ENCODE results near the gene SRSF7.
"Not testable (repeated sequence)": the region's sequence is repeated elsewhere in the genome, so short reads cannot be mapped to it uniquely, and the experiment has no call there.

Gene SRSF7

DNA sequence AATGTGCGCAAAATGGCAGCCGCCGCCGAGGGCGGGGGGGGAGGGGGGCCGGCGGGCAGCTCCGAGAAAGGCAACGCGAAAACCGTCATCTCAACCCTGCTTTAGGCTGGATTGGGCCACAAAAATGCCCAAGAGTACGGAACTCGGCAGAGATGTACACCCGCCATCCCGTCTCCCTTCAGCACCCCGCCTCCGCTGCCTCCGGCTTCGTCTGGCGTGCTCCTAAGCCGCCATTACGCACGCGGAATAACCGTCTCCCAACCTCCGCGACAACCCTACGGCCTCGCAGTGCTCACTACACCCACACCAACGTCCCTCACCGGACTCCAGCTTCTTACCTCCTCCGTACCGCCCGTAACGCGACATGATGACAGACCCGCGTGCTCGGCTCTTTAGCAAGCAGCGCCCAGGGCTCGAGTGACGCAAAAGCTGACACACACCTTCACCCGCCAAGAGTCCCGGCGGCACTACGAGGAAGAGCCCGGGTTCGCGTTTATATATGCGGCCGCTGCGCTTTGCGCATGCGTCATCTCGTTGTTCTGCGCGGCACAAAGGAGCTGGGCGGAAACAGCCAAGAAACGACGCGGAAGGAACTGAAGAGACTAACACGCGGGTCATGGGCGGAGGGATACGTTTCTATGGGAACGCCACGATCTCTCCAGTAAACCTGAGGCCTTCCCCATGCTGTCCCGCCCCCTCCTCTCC is at the start of gene SRSF7:
Gene SRSF7 (minus strand): TSS at position 471 of the 705 bp plus-strand sequence. CDS start 105 bp downstream, at position 366.
- peak; percentile 97 for DNase-seq

DNA sequence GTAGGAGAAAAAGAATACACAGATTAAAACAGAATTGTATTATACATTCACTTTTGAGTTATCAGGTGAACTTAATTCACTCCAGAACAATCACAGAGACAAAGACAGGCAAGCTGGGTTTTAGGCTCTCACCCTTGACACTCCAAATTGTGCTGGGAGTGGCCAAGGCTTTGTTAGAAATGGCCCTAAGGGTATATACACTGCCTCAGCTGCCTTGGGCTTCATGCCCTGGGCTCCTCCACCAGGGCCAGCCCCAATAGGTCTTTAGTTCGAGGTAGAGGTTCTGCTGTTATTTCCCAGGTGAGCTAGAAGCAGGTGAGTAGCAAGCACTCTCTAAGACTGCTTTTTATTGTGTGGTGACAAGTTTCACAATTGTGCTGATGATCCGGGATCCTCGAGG is 46.8 kb upstream of the SRSF7 start:
- no peak for DNase-seq

DNA sequence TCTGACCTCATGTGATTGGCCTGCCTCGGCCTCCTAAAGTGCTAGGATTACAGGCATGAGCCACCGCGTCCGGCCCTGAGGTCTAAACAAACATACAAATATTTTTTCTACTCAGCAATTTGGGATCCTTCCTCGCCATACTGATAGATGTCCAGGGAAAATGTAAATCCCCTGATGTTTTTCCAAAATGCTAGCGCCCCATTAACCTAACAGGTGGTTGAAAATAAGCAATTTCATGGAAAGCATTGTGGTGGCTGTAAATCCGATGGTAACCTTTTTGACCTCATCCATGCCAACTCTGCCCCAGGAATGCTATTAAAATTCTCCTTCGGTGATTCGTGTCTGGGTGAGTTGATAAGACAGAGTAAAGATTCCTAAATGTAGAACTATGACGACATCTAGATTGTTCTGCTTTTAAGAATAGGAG is 46.1 kb upstream of the SRSF7 start:
- DNase-seq, result no peak

DNA sequence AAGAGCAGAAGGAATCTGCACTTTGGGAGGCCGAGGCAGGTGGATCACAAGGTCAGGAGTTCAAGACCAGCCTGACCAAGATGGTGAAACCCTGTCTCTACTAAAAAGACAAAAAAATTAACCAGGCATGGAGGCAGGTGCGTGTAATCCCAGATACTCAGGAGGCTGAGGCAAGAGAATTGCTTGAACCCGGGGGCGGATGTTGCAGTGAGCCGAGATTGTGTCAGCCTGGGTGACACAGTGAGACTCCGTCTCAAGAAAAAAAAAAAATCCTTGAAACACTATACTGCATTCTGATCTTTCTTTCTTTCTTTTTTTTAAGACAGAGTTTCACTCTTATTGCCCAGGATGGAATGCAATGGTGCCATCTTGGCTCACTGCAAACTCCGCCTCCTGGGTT is 43.9 kb upstream of the SRSF7 start:
- DNase-seq, result not testable (repeated sequence)

DNA sequence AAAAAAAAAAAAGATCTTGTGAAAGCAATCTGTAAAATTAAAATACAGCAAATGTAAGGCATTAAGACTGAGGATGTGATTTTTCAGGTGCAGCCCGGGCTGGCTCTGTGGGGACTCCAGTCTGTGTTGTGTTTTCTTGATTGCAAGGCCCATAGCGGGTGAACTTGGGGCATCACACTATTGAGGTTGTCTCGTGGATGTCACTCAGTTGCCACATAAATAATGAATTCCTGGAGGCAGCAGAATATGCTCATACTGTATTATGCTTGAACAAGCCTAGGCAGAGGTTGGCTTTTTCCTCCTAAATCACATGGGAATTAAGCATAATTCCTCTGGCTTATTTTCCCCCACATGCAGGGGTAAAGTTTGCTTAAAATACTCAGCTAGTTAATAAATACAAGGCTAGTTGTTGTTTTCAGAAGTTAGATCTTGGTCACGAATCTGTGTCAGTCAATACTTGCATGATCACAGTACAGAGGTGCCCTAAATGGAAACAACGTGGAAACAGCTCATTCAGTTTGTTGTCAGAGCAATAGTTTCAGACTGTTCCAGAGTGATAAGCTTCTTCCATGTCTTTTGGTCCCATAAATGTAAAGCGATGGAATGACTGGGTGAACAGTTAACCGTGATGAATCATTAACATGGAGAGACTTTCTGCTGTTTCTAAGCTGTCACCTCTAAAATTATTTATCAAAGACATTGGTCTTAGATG is 43.2 kb upstream of the SRSF7 start:
- DNase-seq, result no peak

DNA sequence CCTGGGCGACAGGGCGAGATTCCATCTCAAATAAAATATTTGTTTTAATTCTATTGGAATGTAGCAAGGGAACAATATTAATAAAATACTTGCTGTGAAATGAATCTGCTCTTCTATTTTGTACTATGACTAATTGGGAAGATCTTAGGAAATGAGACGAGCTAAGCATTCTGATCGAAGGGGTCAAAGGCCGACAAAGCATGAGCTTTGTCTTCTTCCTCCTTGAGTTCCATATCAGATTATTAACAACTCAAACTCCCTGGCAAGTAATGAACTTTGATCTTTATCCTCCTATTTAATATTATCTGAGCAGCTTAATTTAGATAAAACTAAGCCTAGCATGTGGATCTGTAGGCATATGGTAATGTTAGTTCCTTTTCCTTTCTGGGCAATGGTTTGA is 42.4 kb upstream of the SRSF7 start:
- no peak for DNase-seq

DNA sequence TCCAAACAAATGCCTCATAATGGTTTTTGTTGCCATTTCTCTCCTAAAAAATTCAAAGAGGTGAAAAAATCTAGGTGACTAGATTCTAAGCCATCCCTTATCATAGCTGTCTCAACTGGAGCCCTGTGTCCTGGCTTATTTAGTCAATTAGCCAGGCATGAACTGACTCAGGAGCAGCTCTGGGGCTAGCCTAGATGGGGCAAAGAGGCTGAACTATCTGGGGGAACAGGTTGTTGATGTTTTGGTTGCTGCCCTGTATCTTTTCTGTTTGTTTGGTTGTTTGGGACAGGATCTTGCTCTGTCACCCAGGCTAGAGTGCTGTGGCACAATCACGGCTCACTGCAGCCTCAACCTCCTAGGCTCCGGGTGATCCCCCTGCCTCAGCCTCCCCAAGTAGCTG is 41.6 kb upstream of the SRSF7 start:
- no peak for DNase-seq

DNA sequence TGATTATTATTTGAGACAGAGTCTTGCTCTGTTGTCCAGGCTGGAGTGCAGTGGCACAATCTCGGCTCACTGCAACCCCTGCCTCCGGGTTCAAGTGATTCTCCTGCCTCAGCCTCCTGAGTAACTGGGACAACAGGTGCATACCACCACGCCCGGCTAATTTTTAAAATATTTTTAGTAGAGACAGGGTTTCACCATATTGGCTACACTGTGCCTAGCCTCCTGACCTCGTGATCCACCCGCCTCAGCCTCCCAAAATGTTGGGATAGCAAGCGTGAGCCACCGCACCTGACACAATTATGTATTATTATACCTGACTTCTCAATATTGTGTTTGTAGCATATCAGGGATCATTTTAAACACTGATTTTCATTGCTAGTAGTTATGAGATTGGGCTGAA is 41.2 kb upstream of the SRSF7 start:
- not testable (repeated sequence) for DNase-seq

DNA sequence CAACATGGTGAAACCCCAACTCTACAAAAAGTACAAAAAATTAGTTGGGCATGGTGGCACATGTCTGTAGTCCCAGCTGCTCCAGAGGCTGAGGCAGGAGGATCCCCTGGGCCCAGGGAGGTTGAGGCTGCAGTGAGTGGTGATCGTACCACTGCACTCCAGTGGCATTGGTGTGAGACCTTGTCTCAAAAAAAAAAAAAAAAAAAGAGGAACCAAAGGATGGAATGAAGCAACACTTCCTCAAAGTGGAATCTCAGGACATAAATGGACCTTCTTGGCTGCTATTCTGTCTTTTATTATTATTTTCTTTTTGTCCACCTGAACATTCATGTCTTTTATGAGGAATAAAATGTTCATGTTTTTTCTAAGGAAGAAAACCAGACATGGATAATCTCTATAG is 40.6 kb upstream of the SRSF7 start:
- no peak for DNase-seq

DNA sequence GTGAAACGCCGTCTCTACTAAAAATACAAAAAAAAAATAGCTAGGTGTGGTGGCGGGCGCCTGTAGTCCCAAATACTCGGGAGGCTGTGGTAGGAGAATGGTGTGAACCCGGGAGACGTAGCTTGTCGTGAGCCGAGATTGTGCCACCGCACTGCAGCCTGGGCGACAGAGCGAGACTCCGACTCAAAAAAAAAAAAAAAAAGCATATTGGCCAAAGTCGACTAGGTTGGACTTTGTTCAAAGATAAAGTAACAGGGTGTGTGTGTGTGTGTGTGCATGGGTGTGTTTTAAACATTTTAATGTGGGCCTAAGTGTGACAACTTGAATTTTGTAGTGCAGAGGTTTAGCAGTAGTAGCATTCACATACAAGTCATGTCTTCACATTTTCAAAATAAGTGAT is 38.5 kb upstream of the SRSF7 start:
- no peak for DNase-seq

DNA sequence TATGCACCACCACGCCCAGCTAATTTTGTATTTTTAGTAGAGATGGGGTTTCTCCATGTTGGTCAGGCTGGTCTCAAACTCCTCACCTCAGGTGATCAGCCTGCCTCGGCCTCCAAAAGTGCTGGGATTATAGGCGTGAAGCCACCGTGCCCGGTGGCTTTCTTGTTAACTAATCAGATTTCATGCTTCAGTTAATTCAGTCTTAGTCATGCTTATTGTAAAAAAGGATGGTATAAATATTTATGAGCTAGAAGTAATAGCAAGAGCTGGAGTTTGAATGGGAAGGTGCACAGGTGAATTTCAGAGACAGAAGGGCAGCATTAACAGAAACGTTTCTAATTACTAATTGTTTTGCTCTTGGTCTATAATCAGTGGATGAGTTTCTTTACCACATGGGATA is 37.1 kb upstream of the SRSF7 start:
- DNase-seq, result no peak

DNA sequence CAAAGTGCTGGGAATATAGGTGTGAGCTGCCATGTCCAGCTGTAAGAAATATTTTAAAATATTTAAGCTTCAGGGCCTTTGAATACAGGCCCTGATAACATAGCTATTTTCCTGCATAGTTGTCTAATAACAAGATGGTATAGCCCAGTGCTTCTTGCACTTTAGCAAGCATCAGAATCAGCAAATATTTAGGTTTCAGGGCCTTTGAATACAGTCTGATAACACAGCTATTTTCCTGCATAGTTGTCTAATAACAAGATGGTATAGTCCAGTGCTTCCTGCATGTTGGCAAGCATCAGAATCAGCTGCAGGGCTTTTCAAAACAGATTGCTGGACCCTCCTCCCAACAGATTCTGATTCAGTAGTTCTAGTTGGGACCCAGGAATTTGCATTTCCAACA is 32.4 kb upstream of the SRSF7 start:
- no peak for DNase-seq

DNA sequence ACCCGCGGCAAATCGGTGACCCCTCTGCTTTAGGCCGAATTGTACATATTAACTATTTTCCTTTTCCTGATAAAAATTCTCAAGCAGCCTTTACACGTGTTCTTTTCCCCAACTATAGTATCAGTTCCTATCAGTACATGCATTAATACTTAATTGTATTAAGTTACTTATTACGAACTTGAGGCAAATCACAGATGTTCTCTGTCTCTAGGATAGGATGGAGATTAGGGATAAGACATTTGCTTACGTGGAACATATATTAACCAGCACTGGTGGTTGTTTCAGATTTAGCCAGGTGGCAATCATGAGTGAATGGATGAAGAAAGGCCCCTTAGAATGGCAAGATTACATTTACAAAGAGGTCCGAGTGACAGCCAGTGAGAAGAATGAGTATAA is 27.5 kb upstream of the SRSF7 start:
- DNase-seq, result no peak

DNA sequence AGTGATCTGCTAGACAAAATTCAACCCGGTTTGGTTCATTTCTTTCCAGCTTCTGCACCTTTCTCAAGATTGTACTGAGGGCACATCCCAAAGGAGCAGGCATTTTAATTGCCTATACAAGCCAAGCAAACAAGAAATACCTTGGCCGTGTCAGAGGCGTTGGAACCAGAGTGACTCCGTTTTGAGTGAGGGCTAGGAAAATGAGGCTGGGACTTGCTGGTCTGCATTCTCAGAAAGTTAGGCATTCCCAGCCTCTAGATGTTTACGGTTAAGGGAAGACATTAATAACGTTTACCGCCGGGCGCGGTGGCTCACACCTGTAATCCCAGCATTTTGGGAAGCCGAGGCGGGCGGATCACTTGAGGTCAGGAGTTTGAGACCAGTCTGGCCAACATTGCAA is 25.4 kb upstream of the SRSF7 start:
- DNase-seq, result no peak

DNA sequence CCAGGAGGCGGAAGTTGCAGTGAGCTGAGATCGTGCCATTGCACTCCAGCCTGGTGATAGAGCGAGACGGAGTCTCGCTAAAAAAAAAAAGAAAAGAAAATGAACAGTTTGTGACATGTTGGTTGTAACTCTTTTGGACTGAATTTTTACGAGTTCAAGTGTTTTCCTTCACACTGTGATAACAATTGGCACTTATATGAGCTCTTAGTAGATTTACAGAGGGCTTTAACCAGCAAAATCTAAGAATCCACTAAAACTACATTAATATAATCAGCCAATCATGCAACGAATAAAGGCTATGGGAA is 24.7 kb upstream of the SRSF7 start:
- DNase-seq, result no peak

DNA sequence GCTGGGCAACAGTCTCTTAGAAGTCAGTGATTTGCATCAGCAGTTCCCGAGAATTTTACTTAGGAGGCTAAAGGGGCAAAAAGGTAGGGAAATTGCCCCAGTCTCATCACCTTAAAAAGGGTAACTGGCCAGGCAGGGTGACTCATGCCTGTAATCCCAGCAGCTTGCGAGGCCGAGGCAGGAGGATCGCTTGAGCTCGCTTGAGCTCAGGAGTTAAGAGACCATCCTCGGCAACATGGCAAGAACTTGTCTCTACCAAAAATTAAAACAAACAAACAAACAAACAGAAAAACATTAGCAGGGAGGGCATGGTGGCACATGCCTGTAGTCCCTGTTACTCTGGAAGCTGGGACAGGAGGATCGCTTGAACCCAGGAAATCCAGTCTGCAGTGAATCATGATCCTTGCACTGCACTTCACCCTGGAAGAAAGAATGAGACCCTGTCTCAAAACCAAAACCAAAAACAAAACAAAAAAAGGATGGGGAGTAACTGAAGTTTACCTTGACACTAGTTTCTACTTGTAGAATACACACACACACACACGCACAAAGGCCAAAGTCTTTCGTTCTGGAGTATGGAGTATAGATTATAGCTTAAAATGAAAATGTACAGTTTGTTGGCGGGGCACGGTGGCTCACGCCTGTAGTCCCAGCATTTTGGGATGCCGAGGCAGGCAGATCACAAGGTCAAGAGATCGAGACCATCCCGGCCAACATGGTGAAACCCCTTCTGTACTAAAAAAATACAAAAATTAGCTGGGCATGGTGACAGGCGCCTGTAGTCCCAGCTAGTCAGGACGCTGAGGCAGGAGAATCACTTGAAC is 24.1 kb upstream of the SRSF7 start:
- DNase-seq, result no peak

DNA sequence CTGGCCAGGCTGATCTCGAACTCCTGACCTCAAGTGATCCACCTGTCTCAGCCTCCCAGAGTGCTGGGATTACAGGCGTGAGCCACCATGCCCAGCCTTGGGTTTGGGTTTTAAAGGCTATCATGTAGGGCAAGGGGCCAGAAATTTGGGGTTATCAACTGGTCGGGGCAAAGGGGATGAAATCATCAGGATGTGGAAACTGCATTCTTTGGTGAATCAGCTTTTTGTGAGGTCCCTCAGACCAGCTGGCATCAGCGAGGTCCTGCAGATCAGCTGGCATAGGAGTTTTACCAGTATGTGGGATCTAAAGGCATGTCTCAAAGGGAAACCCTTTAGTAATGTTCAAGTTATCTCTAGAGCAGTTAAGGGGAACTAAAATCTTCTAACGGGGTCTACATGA is 20.5 kb upstream of the SRSF7 start:
- no peak for DNase-seq

DNA sequence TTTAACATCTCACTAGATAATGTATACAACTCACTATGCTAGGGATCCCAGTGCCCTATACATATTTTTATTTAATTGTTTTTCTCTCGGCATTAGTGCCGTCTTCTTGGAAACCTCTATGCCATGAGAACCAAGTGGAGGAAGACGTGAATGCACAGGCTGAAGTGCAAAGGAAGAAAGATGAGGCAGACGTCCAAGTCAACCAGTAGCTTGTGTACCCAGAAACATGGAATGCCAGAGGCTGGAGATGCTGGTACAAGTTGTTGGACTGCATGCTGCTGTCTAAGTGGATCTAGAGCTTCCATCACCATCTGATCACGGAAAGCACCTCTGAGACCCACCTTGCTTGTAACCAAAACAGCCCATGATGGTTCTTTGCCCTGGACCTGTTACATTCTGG is 14.4 kb upstream of the SRSF7 start:
- DNase-seq, result no peak

DNA sequence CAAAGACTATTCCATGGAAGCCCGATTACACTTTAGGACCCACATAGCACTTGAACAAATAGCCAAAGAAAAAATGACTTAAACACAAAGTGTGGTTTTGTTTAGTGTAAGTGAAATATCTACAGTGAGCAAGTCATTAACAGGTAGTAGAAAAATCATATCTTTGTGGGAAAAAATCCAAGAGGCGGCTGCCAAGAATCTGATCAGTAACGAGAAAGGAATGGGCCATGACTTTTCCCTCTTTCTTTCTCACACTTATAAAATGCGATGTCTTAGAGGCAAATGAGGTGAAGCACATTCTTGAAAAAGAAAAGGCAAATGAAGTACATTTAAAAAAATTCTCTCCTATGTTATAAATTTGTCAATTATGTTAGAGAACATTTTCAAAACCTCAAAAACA is 14.0 kb upstream of the SRSF7 start:
- DNase-seq, result no peak

DNA sequence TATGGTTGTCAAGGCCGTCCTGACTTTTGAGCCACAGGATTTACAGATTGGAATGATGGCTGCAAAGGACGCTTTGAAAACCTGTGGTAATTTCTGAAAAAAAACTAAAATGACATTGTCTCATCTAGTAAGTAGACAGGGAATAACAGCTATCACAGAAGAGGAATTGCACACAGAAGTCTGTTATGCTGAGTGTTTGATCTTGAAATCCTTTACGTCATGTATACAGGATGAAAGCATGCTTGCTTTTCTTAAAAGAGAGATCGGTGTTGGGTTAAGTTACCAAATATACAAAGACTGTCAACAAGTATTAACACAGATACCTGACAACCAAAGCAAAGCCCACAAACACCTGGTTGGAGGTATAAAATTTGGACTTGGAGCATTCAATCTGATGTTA is 12.6 kb upstream of the SRSF7 start:
- DNase-seq, result no peak

DNA sequence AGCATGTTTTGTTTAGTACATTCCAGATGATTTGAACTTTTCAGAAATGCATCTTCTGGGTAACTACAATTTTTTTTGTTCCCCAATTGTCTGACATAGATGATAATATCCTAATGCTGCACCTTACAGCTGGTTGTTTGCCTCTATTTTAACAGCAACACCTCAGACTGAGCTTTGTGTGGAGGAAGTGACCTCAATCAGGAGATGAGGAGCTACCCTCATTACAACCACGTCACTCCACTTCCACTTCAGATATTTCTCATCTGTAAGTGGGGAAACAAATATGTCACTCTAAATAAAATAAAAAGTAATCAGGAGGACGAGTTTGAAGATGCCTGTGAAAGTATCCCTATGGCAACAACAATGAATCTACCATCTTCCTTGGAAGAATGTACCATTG is 12.1 kb upstream of the SRSF7 start:
- DNase-seq, result no peak

DNA sequence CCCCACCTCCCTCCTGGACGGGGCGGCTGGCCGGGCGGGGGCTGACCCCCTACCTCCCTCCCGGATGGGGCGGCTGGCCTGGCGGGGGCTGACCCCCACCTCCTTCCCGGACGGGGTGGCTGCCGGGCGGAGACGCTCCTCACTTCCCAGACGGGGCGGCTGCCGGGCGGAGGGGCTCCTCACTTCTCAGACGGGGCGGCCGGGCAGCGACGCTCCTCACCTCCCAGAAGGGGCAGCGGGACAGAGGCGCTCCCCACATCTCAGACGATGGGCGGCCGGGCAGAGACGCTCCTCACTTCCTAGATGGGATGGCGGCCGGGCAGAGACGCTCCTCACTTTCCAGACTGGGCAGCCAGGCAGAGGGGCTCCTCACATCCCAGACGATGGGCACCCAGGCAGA is 4.7 kb upstream of the SRSF7 start:
- not testable (repeated sequence) for DNase-seq

DNA sequence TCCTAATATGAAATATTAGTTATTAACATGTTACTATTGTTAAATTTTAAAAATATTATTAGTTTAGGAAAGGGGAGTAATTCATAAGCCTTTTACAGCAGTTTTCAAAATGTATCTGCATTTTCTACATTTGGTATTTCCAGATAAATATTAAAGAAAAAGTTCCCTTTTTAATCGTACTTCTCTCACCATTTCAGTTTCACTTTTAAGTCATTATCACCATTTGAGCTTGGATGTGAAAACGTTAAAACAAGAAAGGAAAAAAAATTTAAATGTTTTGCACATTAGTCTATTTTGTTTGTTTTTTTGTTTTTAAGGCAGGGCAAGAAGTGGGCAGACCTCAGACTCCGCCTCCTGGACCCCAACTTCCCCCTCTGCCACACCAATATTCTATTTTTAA is 3.3 kb upstream of the SRSF7 start:
- no peak for DNase-seq

DNA sequence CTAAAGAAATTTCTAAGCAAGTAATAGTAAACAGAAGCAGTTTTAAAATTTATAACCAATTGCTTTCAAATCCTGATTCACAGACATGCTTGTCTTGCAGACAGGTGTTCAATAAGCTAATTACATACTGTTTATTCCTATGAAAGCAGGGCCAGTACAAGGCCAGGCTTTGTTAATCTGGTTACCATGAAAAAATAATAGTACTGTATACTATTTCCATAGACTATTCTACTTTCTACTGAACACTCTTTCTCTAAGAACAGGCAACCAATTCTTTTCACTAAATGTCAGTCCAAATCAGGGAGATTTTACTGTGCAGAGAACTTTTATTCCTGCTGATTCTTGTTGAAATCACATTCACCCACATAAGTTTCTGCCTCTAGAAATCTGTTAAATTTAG is 2.9 kb upstream of the SRSF7 start:
- no peak for DNase-seq

Data from NCI-H2171 (cell line).